HG02870 (cell line): ENCODE results near the gene IL31.

Source experiments
- ATAC-seq: cut with Tn5 transposase; IDR thresholded peaks from one replicate; pipeline ENCODE4 v1.9.1; 2021; ENCODE audit warnings: mild to moderate bottlenecking, moderate library complexity; ENCODE audit not compliant: unreplicated experiment

IL31 gene

DNA sequence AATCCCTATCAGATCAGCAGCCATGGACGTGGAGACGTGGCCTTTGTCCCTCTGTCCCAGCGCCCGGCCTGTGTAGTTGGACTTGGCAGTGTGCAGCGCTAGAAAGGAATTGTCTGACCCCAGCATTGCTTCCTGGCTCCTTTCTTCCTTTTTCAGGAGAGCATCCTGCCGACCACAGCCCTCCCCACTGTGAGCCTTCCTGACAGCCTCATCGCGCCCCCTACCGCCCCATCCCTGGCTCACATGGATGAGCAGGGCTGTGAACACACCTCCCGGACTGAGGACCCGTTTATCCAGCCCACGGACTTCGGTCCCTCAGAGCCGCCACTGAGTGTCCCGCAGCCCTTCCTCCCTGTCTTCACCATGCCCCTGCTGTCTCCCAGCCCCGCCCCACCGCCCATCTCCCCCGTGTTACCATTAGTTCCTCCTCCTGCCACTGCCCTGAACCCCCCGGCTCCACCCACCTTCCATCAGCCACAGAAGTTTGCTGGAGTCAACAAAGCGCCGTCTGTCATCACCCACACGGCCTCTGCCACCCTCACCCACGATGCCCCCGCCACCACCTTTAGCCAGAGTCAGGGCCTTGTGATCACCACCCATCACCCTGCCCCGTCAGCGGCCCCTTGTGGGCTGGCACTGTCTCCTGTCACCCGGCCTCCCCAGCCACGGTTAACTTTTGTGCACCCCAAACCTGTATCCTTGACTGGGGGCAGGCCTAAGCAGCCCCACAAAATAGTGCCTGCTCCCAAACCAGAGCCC lies 40.6 kb downstream of the IL31 start:
- ATAC-seq: no peak

DNA sequence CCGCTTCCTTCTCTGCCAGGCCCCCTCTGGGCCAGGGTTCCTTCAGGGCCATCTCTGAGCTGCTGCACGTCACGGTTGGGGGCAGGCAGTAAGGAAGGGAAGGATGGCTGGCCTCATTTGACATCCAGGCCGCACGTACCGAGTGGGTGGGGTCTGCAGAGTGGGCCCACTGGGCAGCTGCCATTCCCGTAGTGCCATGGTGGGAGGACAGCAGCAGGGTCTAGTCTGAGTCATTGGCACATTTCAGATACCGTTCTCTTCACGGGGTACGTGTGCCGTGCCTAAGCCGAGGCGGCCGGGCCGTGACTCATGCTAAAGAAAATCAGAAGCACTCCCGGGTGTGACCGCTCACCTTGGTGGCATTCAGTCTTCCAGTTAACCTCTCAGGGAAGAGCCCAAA lies 43.9 kb downstream of the IL31 start:
- no peak for ATAC-seq

GRCh38 chr12:122129131-122129530 lies 44.9 kb downstream of the IL31 start:
- ATAC-seq: no peak

DNA sequence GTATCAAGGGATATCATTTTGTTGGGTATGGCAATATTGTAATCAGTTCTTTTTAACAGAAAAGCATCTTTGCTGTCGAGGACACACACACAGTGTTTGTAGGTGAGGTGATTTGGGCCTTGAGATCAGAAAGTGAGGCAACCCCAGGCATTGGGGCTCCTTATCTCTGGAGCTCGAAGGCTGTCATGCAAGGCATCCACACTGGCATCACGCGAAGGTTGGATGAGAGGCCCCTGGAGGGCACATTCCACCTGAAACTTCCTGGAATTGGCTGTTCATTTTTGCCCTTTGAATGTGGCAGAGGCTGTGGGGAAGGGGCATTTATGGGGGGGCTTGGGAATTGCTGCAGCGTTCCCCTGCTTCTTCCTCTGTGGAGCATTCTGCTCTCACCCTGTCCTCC lies 45.5 kb downstream of the IL31 start:
- no peak for ATAC-seq

GRCh38 chr12:122127839-122128238 lies 46.2 kb downstream of the IL31 start:
- ATAC-seq: no peak

DNA sequence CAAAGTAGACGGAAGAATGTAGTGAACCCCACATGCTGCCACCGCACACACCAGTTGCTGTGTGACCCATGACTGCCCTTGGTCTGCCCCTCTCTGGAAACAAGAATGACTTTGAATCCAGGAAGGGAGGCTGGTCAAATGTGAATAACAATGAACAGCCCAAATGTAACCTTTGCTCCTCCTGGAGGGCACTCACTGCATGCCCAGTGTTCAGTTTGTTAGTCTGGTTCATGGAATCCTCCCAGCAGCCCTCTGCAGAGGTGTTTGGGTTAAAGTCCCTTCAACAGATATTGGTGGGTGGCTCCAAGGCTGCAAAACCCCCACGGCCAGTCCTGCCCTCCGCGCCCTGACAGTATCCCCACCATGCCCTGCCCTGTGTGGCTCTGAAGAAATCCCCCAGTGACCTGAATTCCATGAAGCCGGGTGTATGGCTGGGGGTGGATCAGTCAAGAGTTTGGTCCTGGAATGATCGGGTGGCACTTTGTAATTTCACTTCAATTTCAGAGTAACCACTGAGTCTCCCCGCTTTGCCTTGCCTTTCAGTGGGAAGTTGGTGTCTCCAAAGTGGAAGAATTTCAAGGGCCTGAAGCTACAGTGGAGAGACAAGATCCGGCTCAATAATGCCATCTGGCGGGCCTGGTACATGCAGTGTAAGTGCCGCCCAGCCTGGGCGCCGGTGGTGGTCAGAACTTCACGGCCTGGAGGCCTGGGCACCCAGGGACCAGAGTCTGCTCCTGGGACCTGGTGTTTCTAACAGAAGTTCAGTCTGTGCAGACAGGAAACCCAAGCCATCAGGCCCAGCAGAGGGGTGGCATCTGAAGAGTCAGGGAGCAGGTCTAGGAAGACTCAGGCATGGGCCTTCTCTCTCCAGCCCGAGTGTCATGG lies 47.1 kb downstream of the IL31 start:
- ATAC-seq: no peak

GRCh38 chr12:122126342-122126635 lies 47.7 kb downstream of the IL31 start:
- no peak for ATAC-seq

DNA sequence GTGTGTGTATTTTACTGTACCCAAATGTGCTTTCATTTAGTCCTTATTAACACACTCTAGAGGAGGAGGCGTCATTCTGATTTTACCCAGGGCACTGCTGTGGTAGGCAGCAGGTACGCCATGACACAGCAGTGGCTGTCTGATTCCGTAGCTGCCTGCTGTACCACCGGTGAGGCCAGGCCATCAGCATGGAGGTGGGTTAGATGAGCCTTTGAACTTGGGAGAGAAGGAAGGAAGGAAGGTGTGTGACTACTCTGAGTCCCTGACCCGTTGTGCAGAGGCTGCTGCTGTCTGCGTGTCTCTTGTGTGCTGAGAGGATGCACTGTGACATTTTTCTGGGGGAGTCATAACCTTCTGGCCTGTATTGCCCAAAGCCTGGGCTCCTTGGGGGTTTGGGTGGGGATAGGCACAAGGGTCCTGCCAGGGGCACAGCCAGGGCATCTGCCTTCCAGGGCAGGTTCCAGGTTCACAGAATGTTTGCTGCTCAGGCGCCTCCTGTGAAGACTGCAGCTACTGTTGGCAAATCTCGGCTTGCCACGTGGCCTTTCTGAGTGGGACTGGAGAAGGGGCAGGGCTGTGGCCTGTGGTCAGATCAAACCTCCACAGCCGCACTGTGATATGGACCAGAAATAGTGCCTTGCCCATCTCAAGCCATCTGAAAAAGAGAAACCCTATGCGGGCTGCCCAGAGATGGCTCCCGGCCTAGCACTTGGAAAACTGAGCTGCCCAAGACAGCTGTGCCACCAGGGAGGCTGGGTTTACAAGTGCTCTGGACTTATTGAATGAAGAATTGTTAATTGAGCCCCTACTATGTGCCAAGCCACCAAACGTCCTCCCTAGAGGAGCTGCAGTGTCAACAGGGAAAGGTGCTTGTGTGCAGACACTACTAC lies 48.3 kb downstream of the IL31 start:
- no peak for ATAC-seq

DNA sequence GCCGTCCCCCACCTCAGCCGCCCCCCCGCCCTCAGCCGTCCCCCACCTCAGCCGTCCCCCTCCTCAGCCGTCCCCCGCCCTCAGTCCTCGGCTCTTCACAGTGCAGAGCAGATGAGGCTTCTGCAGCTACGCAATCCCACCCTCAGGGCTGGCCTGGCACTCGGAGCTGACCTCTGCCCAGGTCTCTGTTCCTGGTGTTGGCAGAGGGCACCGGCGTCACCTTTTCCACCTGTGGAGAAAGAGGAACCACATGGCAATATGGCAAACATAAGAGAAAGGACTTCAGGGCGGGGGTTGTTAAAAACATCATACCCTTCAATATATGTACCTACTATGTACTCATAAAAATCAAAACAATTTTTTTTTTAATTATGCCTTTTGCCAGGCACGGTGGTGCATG lies 49.7 kb downstream of the IL31 start:
- no peak for ATAC-seq

- ATAC-seq: no peak
These were observed 50.3 kb downstream of the IL31 start for GRCh38 chr12:122123761-122124145.

- no peak for ATAC-seq
These were observed 50.8 kb downstream of the IL31 start for GRCh38 chr12:122123051-122123760.
